HepG2 (cell line): ENCODE results near the gene ABCC8. TPM values are rescaled to one million over a fixed set of nuclear protein-coding genes. Genes with fewer than 3 reads are reported as not detected.

Experiments used
- ATAC-seq: fragments of 200-7000 bp; cut with Tn5 transposase; 3 replicates; pipeline ENCODE4 v1.9.1; 2020; ENCODE audit warnings: mild to moderate bottlenecking, moderate library complexity
- BruUV-seq: library from RNA; stranded (reverse); fragments of 400-500 nt; replicated peaks from 2 replicates; lab custom pipeline; 2021; lab: Mats Ljungman, UMichigan
- CTCF ChIA-PET: fragments of 300-600 bp; formaldehyde crosslinking; extraction: SDS; loops from one replicate; lab custom pipeline; 2021; ENCODE audit warnings: low total read pairs, inconsistent platforms, low intra/inter-chr PET ratio; lab: Yijun Ruan, JAX
- POLR2A ChIA-PET: fragments of 350-600 bp; sonication (Branson Sonifier 250); formaldehyde crosslinking; loops from one replicate; lab custom pipeline; 2020; ENCODE audit warnings: antibody characterized with exemption, inconsistent platforms; lab: Yijun Ruan, JAX
- DNase-seq: peaks from one replicate; pipeline ENCODE4 v3.0.0-alpha.2; 2015; ENCODE audit warnings: low spot score
- FAIRE-seq: peaks from 3 replicates; lab custom pipeline; 2011; peaks lifted over from hg19 to GRCh38; lab: Jason Lieb, UNC
- H2AFZ ChIP-seq: one replicate; pipeline ENCODE4 v1.6.1; 2011; ENCODE audit warnings: low read length, inconsistent platforms
- H3K27ac ChIP-seq: fragments of 300-600 bp; 3 replicates; pipeline ENCODE4 v1.8.0; 2011; ENCODE audit warnings: mixed run types, mild to moderate bottlenecking, mixed read lengths, low read length, inconsistent platforms; ENCODE audit not compliant: insufficient read depth; ENCODE audit errors: extremely low read length
- H3K27me3 ChIP-seq, 2 experiments: fragments of 200-600 bp in 1 of 2; 2 replicates in 1 of 2; 3 replicates in 1 of 2; pipeline versions ENCODE4 v1.6.0 to v1.8.0; 2011; ENCODE audit warnings: low read length in 2 of 2, mild to moderate bottlenecking in 2 of 2, moderate library complexity in 2 of 2, inconsistent platforms in 1 of 2; ENCODE audit not compliant: insufficient read depth in 2 of 2, control insufficient read depth in 1 of 2
- H3K36me3 ChIP-seq, 2 experiments: fragments of 200-600 bp in 1 of 2; replicated peaks in 1 of 2; 2 replicates in 1 of 2; 3 replicates in 1 of 2; pipeline versions ENCODE4 v1.5.1 to v1.8.0; 2011; ENCODE audit warnings: low read length in 2 of 2, inconsistent platforms in 1 of 2; ENCODE audit not compliant: insufficient read depth in 2 of 2, control insufficient read depth in 1 of 2
- H3K4me1 ChIP-seq: 2 replicates; pipeline ENCODE4 v1.5.1; 2012; ENCODE audit warnings: low read length, inconsistent platforms; ENCODE audit not compliant: insufficient read depth
- H3K4me2 ChIP-seq: 2 replicates; pipeline ENCODE4 v1.6.0; 2011; ENCODE audit warnings: low read depth, low read length, inconsistent platforms
- H3K4me3 ChIP-seq, 3 experiments: fragments of 200-600 bp in 1 of 3; sonication (generic), shearing (Covaris generic) in 1 of 3; replicated peaks in 1 of 3; 2 replicates each; pipeline ENCODE4 v1.5.1; 2011 to 2016; ENCODE audit warnings: low read length in 3 of 3, inconsistent platforms in 2 of 3, low read depth in 2 of 3, mild to moderate bottlenecking in 2 of 3, control low read depth in 1 of 3, mixed read lengths in 1 of 3; ENCODE audit not compliant: insufficient read depth in 1 of 3
- H3K79me2 ChIP-seq: one replicate; pipeline ENCODE4 v1.6.1; 2011; ENCODE audit warnings: low read length, inconsistent platforms; ENCODE audit not compliant: insufficient read depth
- H3K9ac ChIP-seq: 2 replicates; pipeline ENCODE4 v1.6.0; 2011; ENCODE audit warnings: mild to moderate bottlenecking, low read depth, low read length, inconsistent platforms; ENCODE audit not compliant: insufficient read depth
- H3K9me3 ChIP-seq: 2 replicates; pipeline ENCODE4 v1.5.1; 2012; ENCODE audit warnings: mild to moderate bottlenecking, low read length
- H4K20me1 ChIP-seq: 2 replicates; pipeline ENCODE4 v1.6.0; 2011; ENCODE audit warnings: inconsistent platforms, mild to moderate bottlenecking, low read length, moderate library complexity; ENCODE audit not compliant: insufficient read depth
- CTCF ChIP-seq: sonication (generic); formaldehyde crosslinking; IDR thresholded peaks from 2 replicates; pipeline ENCODE4 v1.5.0; 2020; ENCODE audit warnings: mild to moderate bottlenecking, missing genetic modification reagents, moderate library complexity
- DMTF1 ChIP-seq: sonication (generic); formaldehyde crosslinking; IDR thresholded peaks from 2 replicates; pipeline ENCODE4 v1.4.0; 2020; ENCODE audit warnings: mild to moderate bottlenecking, missing genetic modification reagents
- ELF1 ChIP-seq: sonication (generic); formaldehyde crosslinking; IDR thresholded peaks from 2 replicates; pipeline ENCODE4 v1.4.0; 2020; ENCODE audit warnings: missing genetic modification reagents
- GMEB2 ChIP-seq: IDR thresholded peaks from 2 replicates; pipeline ENCODE4 v1.6.1; 2016; ENCODE audit warnings: missing biosample characterization, missing genetic modification reagents, low read depth
- MAFK ChIP-seq, 2 experiments: IDR thresholded peaks in 1 of 2; conservative IDR thresholded peaks in 1 of 2; 2 replicates each; pipeline ENCODE4 v1.6.1; 2011; ENCODE audit warnings: improper control_type of control experiment in 2 of 2, low read length in 2 of 2
- MATR3 ChIP-seq: sonication (generic); formaldehyde crosslinking; IDR thresholded peaks from 2 replicates; pipeline ENCODE4 v1.4.0; 2020; ENCODE audit warnings: missing genetic modification reagents
- MXD4 ChIP-seq: IDR thresholded peaks from 2 replicates; pipeline ENCODE4 v1.6.1; 2016; ENCODE audit warnings: mild to moderate bottlenecking, missing biosample characterization, missing genetic modification reagents
- RAD21 ChIP-seq: fragments of 450-650 bp; formaldehyde crosslinking; IDR thresholded peaks from 2 replicates; pipeline ENCODE4 v1.5.0; 2020; ENCODE audit warnings: mild to moderate bottlenecking
- XRCC5 ChIP-seq: fragments of 200-400 bp; formaldehyde crosslinking; optimal IDR thresholded peaks from 2 replicates; pipeline ENCODE3; 2017; ENCODE audit warnings: mild to moderate bottlenecking, low read length
- ZNF143 ChIP-seq: sonication (generic); formaldehyde crosslinking; IDR thresholded peaks from 2 replicates; pipeline ENCODE4 v1.4.0; 2020; ENCODE audit warnings: missing genetic modification reagents
- ZNF574 ChIP-seq: sonication (generic); formaldehyde crosslinking; IDR thresholded peaks from 2 replicates; pipeline ENCODE4 v1.4.0; 2020; ENCODE audit warnings: missing genetic modification reagents
- ZNF605 ChIP-seq: sonication (generic); formaldehyde crosslinking; IDR thresholded peaks from 2 replicates; pipeline ENCODE4 v1.8.0; 2022; ENCODE audit warnings: mild to moderate bottlenecking, missing genetic modification reagents
- ZNF629 ChIP-seq: sonication (generic); formaldehyde crosslinking; conservative IDR thresholded peaks from 2 replicates; pipeline ENCODE4 v1.5.0; 2020; ENCODE audit warnings: missing genetic modification reagents
- WGBS: methylation state at CpG from one replicate; pipeline ENCODE4 v1.1.6; 2017; ENCODE audit warnings: low lambda C conversion rate; 5-methylcytosine and 5-hydroxymethylcytosine counted together
- in situ Hi-C: cut with HindIII; loops from 2 replicates; pipeline ENCODE4 v1.10.0; 2017; ENCODE audit warnings: low pct_unique_long_range_greater_than_20kb; ENCODE audit not compliant: extremely low pct_ligation_motif_present
- intact Hi-C: fragments of 100-400 bp; cut with micrococcal nuclease; formaldehyde crosslinking; loops from one replicate; pipeline ENCODE4 v1.10.0; 2022; ENCODE audit not compliant: unreplicated experiment
- polyA plus RNA-seq, 8 experiments: library from polyadenylated mRNA; depleted of rRNA in 3 of 8; stranded (reverse) in 7 of 8; unstranded in 1 of 8; fragments of >200 nt; fragmentation: Illumina TruSeq in 4 of 8; extraction: Trizol in 4 of 8; gene quantifications; 2 replicates each; pipeline versions ENCODE4 v1.2.1 to v1.2.3, GENCODE V29; 2011 to 2016; ENCODE audit warnings: low read depth in 4 of 8, missing spikeins in 1 of 8, mixed read lengths in 1 of 8; ENCODE audit not compliant: insufficient read depth in 1 of 8
- total RNA-seq, 5 experiments: library from RNA; depleted of rRNA; stranded (reverse); fragments of >200 nt; fragmentation: Illumina TruSeq; extraction: Trizol; gene quantifications; 2 replicates each; pipeline ENCODE4 v1.2.3, GENCODE V29; 2016; ENCODE audit warnings: low read depth in 1 of 5

Gene ABCC8
- total and polyA plus RNA-seq, 2 of the 13 experiments (the other 11 are each of a cell fraction or from before 2014, with no cell fraction given), result not detected

GRCh38 chr11:17473071-17473744, 3.4 kb downstream of the ABCC8 start:
- no peaks in the 10 kb centered on the region for H3K9me3 ChIP-seq
- intact Hi-C loops (loop anchor here (1.0 kb wide), 1 partner anchor 87 kb away; no protein-coding TSS in a partner anchor), in situ Hi-C loops (loop anchor here (5.0 kb wide), 1 partner anchor 91 kb away; no protein-coding TSS in a partner anchor)
- H2AFZ ChIP-seq, result no peak overlapping the region
- no peaks in the 10 kb centered on the region for H3K36me3 ChIP-seq
- no peak overlapping the region for H3K4me2 ChIP-seq
- CTCF ChIA-PET, result interaction anchor here (0.7 to 1.7 kb wide), 2 partner anchors 84 to 89 kb away, joined by 3 to 8 read pairs; partner anchors contain the start of gene KCNJ11
- WGBS, result 31% methylated on average over 6 of the region's 6 CpGs
- DNase-seq (peak; percentile 68), FAIRE-seq (peak; percentile 64), ATAC-seq (peak; percentile 96)
- H3K4me1 ChIP-seq, result no peaks in the 10 kb centered on the region
- H3K27ac ChIP-seq, result no peak overlapping the region
- no peak overlapping the region for H3K4me3 ChIP-seq
- no peaks in the 10 kb centered on the region for H3K79me2 ChIP-seq
- no peaks in the 10 kb centered on the region for H4K20me1 ChIP-seq
- BruUV-seq, result no TSS peak
- peaks cover 5 to 39% of the 10 kb centered on the region in 2 experiments for H3K27me3 ChIP-seq
- no peak overlapping the region for H3K9ac ChIP-seq
- POLR2A ChIA-PET, result no interaction called here
- no peak for TF ChIP-seq MXD4
- TF ChIP-seq MATR3, result no peak
- TF ChIP-seq CTCF (CRISPR knock-in tag), result peak; percentile 28; the same call in 1 of the 2 replicates
- 0 out of 4 replicates have a peak, but pooled peaks have one; percentile 31 to 39 for TF ChIP-seq MAFK (conservative IDR thresholded peaks at IDR 0.05 in 1 of 2, IDR thresholded peaks at IDR 0.05 in 1 of 2; ENCODE audit: low read length in 2 of 2)
- TF ChIP-seq DMTF1 (CRISPR knock-in tag), result no peak
- TF ChIP-seq GMEB2 (CRISPR knock-in tag), result no peak
- TF ChIP-seq ELF1, result no peak
- no peak for TF ChIP-seq ZNF574 (CRISPR knock-in tag)
- peak; percentile 65 for TF ChIP-seq ZNF143 (CRISPR knock-in tag)
- TF ChIP-seq ZNF629, result no peak
- no peak for TF ChIP-seq ZNF605 (CRISPR knock-in tag)
- TF ChIP-seq XRCC5, result peak; percentile 66
- TF ChIP-seq RAD21 (CRISPR knock-in tag), result peak; percentile 61; the same call in 1 of the 2 replicates
